SKM-1 (cell line): ENCODE data around the gene DOK5.
"Not testable (repeated sequence)": the region's sequence is repeated elsewhere in the genome, so short reads cannot be mapped to it uniquely, and the experiment has no call there.

Source experiments
- DNase-seq: peaks from one replicate; lab custom pipeline; 2025; ENCODE audit not compliant: unreplicated experiment; lab: John Stamatoyannopoulos, UW

Gene DOK5

DNA sequence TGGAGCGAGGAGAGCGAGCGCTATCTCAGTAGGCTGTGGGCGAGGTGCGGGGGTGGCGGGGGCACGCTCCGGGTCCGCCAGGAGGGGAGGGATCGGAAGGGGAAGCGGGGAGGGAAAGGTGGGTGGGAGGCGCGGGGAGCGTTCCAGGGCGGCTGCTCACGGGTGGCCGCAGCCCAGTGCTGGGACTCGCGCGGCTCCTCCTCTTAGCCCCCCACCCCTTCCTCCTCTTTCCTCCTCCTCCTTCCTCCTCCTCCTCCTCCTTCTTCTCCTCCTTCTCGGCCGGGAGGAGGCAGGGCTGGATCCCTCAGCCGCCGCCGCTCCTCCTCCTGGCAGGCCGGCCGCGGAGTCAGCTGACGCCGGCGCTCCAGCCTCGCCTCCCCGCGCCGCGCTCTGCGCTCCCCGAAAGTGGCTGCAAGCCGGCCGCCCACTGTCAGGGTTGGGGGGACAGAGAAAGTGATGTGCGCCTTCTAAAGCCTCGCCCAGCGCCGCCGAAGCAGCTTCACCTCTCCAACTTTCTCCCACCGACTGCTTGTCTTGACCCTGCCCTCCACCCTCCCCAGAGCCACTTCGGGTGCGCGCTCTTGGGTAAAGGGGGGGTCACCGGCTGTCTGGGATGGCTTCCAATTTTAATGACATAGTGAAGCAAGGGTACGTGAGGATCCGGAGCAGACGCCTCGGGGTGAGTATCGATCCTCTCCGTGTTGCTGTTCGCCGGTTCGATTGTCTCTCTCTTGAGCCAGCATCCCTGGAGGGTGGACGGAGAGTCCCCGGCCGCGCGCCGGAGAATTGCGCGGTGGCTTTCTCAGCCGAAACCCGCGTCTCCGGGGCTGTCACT lies at the start of gene DOK5:
TSS of gene DOK5 (plus strand) at position 260 of the 835 bp plus-strand sequence. CDS start at position 614, 354 bp downstream.
- no peak for DNase-seq

DNA sequence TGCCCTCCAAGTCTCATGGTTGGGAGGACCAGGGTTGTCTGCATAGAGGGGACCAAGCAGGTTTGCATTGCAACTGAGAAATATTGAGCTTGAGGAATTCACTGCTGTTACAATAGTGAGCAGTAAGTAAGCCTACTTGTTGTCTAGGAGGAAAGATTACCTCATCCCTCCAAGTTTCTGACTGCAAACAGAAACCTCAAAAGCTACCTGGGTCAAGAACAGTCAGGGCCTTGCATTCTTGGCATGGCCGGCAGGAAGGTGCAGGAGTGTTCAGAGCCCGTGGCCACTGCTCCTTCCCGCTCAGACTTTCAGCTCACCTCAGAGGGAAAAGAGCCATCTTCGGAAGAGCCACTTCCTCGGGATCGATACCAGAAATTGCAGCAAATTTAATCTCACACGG lies 46.0 kb upstream of the DOK5 start:
- no peak for DNase-seq

DNA sequence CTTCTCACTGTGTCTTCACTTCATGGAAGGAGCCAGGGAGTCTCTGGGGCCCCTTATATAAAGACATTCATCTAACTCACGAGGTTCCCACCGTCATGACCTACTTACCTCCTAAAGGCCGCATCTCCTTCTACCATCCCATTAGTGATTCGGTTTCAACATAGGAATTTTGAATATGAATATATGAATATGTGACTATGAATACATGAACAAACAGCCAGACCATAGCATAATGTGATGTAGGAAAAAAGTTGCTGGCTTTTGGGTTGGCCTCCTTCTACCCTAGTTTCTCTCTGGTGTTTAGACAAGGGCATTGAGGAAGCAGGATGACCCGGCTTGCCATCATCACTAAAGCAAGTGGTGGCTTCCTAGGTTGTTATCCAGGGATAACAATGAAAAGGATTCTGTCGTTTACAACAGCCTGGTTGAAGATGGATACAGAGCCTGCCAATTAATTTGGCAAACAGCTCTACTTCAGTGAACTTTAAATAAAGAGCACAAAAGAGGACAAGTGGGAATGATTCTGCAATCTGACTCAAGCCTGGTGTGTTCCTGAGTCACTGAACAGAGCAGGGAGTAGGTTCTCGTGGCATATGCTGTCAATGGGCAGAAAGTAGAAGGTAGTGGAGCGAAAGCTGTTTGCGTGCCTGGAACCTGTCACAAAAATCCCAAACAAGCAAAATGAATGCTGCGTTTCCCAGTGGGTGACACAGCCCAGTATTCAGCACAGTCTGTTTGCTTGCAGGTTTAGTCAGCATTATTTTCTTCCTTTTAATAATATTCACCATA lies 44.0 kb upstream of the DOK5 start:
- no peak for DNase-seq

DNA sequence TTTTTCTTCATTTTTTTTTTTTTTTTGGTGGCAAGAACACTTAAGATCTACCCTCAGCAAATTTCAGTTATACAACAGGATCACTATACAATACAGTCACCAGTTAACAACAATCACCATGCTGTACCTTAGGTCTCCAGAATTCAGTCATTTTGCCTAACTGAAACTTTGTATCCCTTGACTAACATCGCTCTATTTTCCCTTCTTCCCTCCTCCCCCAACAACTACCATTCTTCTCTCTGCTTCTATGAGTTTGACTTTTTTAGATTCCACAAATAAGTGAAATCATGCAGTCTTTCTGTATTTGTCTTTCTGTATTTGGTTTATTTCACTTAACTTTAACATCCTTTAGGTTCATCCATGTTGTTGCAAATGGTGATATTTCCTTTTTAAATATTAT lies 42.4 kb upstream of the DOK5 start:
- DNase-seq = no peak

DNA sequence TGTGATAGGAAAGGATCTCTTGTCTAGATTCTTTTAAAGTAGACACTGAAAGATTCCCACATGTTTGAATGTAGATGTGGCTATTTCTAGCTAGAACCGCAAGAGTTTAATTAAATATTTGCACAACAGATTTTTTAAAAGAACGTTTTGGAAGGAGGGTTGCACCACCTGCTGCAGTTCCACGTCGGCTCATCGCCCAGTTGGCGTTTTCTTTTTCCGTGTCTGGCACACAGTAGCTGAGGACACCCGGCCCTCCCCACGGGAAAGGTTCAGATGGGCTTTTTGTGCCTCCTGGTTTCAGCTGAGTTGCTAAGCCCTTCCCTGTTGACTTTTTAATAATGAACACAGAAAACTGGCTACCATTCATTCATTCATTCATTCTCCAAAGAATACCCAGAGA lies 41.8 kb upstream of the DOK5 start:
- no peak for DNase-seq

DNA sequence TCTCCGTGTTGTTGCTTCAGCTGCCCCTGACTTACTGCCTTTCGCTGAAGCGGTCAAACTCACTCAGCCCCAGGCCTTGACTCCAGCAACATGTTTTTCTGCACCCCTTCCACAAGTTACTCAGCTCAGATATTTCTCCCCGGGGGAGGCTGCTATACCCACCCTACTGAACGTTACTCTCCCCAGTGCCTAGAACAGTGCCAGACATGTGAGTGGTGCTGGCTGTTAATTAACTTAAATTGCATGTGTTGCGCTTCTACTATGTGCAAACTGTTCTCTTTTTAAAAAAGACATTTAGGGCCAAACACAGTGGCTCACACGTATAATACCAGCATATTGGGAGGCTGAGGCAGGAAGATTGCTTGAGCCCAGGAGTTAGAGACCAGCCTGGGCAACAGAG lies 41.2 kb upstream of the DOK5 start:
- no peak for DNase-seq

DNA sequence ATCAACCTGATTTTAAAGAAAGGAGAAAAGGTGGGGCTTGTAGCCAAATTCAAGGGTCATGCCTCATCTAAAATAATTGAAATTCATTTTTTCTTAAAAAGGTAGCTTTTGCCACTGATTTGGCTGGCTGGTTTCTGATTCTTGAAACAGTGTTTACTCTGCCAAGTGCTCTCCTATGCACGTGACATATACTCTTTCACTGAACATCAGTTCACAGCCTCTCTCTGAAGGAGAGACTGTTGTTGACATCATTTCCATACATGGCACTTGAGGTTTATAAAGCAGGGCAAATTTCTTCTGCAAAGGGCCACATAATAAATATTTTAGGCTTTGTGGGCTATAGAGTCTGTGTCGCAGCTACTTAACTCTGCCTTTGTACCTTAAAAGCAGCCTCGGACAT lies 40.4 kb upstream of the DOK5 start:
- DNase-seq = no peak

DNA sequence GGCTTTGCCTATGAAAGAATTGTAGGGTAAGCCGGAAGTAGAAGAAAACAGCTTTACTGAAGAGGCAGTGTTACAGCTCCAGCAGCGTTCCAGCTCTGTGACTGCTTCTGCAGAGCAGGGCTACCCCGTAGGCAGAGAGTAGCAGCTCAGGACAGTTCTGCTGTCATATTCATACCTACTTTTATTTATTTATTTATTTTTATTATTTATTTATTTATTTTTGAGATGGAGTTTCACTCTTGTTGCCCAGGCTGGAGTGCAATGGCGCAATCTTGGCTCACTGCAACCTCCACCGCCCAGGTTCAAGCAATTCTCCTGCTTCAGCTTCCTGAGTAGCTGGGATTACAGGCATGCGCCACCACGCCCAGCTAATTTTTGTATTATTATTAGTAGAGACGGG lies 39.0 kb upstream of the DOK5 start:
- not testable (repeated sequence) for DNase-seq

DNA sequence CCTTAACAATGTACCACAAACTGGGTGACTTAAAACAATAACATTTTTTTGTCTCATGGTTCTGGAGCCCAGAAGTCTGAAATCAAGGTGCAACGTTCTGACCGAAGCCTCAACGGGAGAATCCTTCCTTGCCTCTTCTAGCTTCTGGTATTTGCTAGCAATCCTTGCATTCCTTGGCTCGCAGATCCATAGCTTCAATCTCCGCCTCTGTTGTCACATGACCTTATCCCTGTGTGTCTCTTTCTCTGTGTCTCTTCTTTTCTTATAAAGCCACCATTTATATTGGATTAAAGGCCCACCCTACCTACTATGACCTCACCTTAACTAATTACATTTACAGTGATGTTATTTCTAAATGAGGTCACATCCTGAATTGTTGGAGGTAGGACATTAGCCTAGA lies 37.2 kb upstream of the DOK5 start:
- DNase-seq = no peak

DNA sequence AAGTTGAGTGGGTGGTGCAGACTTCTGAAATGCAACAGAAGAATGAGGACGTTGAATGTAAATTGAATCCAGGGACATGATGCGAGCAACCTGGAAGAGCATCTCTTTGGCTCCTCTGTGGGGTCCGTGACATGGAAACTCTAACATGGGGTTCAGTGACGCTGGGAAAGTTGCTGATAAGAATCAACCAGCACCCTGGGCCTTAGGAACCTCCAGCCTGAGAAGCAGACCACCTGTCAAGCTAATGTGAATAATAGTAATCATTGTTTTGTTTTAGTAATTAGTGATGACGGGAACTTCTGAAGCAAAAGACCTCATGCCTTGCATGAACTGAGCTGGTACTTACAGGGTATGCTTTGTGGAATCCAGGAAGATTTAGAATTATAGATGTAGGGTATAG lies 25.2 kb upstream of the DOK5 start:
- DNase-seq = no peak

DNA sequence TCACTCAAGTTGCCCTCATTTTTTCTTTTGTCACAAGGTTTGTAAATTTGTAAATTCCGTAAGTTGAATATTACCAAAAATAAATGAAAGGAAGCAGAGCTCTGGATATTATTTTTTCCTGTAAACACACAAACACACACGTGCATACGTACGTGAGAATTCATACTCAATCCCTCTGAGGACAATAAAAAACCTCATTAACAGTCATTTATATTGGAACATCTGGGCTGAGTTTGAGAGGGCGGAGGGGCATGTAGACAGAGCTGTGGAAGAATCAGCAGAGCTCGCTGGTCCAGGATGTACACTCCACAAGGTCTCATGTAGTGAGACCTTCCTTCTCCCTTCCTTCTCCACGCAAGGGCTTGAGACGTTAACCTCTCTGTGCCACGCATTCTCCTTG lies 24.2 kb upstream of the DOK5 start:
- DNase-seq = no peak

DNA sequence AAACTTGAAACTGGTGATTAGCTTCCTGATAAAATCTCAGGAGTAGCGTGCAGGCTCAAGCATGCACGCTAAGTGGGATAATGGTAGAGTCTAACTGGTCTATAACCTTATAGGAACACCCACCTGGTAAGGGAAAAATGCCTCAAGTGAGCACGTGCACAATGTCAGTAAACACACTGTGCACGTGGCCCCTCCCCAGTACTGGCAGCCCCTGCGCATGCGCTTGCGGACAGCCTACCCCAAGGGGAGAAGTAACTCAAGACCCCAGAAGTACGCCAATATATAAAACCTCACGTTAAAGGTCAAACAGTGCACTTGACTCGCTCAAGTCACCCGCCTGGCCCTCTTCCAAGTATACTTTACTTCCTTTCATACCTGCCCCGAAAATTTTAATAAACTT lies 23.1 kb upstream of the DOK5 start:
- DNase-seq = no peak

DNA sequence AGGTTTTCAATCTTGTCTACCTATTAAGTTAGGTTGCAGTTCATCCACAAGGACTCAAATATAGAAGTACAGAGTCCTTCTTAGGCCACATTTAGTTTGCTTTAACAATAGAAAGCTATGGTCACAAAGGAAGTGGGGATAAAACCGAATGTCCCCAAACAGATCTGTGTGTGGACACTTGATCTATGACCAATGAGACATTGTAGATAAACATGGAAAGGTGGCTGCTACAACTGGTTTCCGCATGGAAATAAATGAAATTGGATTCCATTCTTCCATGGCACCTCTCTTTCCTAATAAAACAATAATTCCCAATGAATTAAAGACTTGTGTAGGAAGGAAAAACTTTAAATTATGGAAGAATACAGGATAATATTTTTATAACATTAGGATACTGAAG lies 20.4 kb upstream of the DOK5 start:
- no peak for DNase-seq

DNA sequence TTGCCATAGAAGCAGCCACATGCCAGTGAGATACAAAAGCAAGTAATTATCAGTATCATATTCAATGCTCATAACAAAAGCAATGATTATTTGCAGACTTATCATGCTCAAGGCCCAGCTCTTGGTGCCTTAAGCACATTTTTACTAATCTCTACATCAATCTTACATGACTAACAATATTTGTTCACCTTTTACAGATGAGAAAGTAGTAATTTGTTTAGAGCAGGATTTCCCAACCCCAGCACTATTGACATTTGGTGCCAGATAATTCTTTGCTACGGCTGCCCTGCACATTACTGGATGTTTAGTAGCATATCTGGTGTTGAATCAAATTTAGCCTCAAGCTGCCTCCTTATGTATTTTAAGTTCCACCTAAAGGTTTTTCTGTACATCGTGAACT lies 19.0 kb upstream of the DOK5 start:
- no peak for DNase-seq

DNA sequence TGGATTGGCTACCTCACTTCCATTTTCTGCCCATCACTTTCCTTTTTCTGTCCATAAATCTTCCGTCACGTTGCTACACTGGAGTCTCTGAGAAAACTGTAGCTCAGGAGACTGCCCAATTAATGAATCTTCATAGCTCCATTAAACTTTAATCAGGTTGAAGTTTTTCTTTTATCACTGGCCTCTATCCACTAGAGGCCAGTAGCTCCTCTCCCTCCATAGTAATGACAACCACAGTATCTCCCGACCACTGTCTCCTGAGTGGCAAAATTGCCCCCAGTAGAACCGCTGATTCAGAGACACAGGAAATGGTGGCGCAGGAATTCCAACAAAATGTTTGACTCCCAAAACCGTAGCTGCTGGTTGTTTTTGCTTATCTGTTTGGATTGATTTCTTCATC lies 18.4 kb upstream of the DOK5 start:
- no peak for DNase-seq

DNA sequence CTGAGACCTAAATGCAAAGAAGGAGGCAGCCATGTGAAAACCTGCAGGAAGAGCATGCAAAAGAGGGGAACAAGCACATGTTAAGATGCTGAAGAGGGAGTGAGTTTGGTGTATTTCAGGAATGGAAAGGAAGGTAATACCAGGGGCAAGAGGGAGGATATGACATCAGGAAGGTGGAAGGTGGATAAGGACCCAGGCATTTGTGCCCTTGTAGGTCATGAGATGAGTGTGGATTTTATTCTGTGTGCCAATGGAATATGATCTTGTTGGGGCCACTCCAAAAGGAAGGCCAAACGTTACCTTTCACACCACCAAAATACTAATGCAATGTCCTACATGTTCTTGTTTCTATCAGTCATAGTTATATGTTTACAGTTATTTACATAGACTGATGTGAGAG lies 17.2 kb upstream of the DOK5 start:
- DNase-seq = no peak

DNA sequence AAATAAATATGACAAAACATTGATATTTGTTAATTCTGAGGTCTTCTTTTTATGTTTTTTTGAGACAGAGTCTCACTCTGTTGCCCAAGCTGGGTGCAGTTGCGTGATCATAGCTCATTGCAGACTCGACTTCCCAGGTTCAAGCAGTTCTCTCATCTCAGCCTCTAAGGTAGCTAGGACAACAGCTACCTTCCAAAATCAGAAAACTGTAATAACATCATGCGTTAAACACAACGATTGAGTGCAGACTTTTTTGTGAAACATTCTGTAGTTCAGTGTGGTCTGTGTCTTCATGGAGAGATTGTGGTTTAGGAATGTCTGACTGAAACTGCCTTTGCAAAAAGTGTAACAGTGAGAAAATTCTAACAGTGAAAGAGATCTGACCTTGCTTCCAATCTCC lies 16.1 kb upstream of the DOK5 start:
- DNase-seq = no peak

DNA sequence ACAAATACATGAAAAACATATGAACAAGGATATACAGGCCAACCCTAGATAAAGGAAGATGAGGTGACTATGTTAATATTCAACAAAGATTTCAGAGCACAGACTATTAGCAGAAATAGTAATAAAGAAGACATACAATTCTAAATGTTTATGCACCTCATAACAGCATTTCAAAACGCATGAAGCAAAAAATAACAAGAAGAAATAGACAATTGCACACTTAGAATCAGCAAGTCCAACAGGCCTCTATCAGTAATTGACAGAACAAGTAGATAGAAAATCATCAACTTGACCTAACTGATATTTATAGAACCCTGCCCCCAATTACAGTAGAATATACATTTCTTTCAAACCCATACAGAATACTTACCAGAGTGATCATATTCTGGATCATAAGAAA lies 11.4 kb upstream of the DOK5 start:
- DNase-seq = no peak

DNA sequence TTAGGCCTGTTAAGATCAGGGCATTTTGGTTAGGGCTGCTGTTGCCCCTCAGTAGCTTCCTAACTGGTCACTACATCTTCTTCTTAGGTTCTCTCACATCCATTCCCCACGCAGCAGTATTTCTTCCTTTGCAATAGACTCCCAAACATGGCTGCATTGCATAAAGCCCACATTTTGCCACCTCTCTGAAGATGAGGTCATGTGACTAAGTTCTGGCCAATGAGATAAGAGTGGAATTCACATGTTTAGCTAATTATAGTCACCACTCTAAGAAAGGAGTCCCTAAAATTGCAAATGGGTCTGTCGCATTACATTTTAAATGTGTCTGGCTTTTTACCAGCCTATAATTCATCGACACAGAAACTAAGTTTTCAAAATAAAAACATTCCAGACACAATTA lies 9.3 kb upstream of the DOK5 start:
- no peak for DNase-seq

DNA sequence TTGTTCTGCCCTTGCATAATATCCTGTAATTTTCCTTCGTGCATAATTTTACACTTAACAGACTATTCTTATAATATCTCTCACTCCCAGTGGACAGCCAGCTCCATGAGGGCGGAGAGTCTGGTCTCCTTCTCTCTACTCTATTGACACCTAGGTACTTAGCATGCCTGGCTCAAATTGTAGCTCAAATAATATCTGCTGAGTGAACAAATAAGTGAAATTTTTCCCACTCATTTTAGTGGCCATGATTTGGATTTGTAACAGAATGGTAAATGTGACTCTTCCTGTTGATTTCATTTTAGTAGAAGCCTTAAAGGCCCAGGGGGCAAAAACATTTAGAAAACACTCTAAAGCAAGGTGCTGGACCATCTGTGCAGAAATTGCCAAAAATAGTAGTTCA lies 7.8 kb upstream of the DOK5 start:
- DNase-seq = no peak

DNA sequence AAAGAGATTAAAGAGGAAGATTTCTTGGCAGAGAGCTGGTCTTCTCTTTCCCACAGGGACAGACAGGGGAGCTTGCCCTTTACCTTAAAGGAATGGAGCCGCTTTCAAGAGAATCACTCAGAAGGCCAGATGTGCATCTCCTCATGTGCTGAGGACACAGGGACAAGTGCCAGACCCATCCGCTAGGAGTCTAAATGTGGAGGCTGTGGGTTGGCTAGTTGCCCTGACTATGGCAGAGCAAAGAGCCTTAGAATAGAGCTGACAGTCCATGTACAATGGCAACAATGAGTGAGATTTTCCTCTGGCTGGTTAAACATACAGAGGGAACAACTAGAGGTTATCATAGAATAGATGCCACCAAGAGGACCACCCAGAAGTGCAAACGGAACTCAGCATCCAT lies 7.3 kb upstream of the DOK5 start:
- DNase-seq = no peak

DNA sequence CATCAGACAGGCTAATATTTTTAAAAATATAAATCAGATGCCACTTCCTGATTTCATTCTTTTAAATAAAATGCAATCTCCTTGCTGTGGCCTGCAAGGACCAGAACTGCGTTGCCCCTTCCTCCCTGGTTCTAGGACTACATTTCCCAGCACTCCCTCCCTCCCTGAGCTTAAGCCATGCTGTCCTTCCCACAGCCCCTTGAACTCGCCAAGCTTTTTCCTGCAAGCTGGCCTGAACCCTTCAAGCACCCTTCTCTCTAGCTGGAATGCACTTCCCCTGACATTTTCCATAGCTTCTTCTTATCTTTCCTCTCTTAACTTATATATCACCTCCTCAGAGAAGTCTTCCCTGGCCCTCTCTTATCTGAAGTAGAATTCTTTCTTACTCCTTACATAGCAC lies 6.1 kb upstream of the DOK5 start:
- DNase-seq = no peak

DNA sequence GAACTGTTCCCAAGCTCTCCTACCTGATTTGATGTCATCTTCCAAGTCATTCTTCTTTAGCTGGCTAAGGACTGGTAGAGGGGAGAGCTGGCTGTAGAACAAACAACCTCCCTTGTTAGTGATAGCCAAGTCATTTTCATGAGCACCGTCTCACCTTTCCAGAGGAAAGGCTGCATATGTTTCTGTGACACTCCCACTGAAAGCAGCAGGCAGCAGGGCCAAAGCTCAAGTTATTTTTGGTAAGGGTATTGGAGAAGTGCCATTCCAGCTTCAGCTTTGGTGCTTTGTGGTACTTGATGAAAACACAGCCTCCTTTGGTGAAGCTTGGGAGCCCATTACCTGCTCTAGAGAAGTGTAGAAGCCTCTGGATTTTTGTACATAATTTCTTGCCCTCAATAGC lies 5.4 kb upstream of the DOK5 start:
- no peak for DNase-seq
